Uterus (tissue), 2 donors: ENCODE results near the gene PRKN.

Experiments
- CTCF ChIP-seq, 4 experiments: fragments of 200-600 bp in 2 of 4; fragments of 450-650 bp in 2 of 4; sonication (generic) in 2 of 4; IDR thresholded peaks; one replicate each; pipeline ENCODE4 v1.5.1; 2016 to 2019; ENCODE audit warnings: antibody characterized with exemption in 4 of 4, mild to moderate bottlenecking in 2 of 4, moderate library complexity in 1 of 4
- POLR2A ChIP-seq, 2 donors: fragments of 450-650 bp; IDR thresholded peaks; one replicate each; pipeline ENCODE4 v1.6.1; 2016; ENCODE audit warnings: antibody characterized with exemption in 2 of 2, mild to moderate bottlenecking in 1 of 2, moderate library complexity in 1 of 2

DNA sequence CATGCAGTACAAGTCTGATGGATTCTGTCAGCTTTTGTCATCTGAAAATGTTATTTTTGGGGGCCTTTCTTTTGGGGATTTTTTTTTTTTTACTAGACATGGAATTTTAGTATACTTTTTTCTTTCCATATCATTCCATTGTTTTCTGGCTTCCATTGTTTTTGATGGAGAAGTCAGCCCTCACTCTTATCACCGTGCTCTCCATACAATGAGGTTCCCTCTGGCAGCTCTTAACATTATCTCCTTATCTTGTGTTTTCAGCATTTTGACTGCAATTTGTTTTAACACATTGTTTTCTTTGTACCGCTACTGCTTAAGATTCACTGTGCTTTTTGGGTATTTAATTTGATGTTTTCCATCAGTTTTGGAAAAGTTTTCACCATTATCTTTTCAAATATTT lies 1262.2 kb downstream of the PRKN start:
- no peak for TF ChIP-seq CTCF (IDR thresholded peaks at IDR 0.05)
- TF ChIP-seq POLR2A (IDR thresholded peaks at IDR 0.05): no peak
